Stimulated activated CD4-positive, alpha-beta T cell treated with anti-CD3 and anti-CD28 coated beads, Interleukin-4, amount 100 ng/mL, for 48 hours (primary cell): Measurements from ENCODE around the gene NECTIN2.
"Not testable (repeated sequence)": the region's sequence is repeated elsewhere in the genome, so short reads cannot be mapped to it uniquely, and the experiment has no call there.

Source experiments
- DNase-seq, 2 donors: peaks; one replicate each; pipeline ENCODE4 v3.0.0-alpha.2; 2020; ENCODE audit warnings: low read depth in 2 of 2

Gene NECTIN2

GRCh38 chr19:44884566-44884965, 38.5 kb downstream of the NECTIN2 start:
- DNase-seq, result no peak

- DNase-seq, result no peak
Observed at GRCh38 chr19:44886141-44886540, 40.0 kb downstream of the NECTIN2 start.

DNA sequence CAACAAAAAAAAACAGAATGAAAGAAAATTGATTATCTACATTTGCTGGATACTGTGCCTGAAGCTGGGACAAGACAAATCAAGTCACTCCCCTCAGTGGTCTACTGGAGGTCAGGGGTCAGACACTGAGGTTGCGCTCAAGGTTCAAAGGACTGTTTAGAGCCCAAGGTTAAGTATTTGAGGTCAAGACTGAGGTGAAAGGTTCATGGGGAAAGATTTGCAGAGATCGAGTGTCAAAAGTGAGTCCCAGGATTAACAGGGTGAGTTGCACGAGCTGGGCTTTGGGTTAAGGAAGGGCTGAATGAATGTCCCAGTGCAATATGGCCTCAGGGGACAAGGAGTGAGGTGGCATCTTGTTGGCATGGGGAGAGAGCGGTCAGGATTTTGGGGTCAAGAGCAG, 41.6 kb downstream of the NECTIN2 start:
- no peak for DNase-seq

DNA sequence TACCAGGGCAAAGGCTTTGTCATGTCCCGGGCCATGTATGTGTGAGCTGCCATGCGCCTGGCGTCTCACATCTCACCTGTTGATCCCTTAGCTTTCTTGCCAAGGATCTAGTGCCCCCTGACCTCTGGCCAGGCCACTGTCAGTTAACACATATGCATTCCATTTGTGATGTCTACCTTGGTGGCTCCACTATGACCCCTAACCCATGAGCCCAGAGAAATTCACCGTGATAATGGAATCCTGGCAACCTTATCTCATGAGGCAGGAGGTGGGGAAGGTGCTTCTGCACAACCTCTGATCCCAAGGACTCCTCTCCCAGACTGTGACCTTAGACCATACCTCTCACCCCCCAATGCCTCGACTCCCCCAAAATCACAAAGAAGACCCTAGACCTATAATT, 42.2 kb downstream of the NECTIN2 start:
- DNase-seq, result not testable (repeated sequence)

- no peak for DNase-seq
Observed at GRCh38 chr19:44889830-44890365, 43.8 kb downstream of the NECTIN2 start.

GRCh38 chr19:44890366-44891015, 44.4 kb downstream of the NECTIN2 start:
- DNase-seq, result no peak

GRCh38 chr19:44891016-44891882, 45.2 kb downstream of the NECTIN2 start, which contains the start of gene TOMM40:
TOMM40 (plus strand) TSS chr19:44891254; CDS start chr19:44891416, 162 bp downstream.
- DNase-seq, result peak; percentile 100

DNA sequence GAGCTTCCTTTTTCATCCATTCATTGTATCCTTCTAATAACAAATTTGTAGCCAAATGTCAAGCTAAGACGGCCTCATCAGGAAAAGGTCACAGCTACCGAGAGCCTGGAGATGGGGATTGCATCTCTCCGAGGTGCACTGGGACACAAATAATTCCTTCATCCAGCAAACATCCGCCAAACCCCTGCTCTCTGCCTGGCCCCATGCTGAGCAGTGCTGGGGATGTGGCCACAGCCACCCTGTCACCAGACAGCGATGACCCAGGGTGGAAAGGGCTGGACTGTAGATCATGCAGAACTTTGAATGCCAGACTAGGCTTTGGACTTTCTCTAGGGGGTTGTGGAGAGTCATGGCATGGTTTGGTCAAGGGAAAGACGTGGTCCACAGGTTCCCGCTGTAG, 46.8 kb downstream of the NECTIN2 start:
- no peak for DNase-seq

DNA sequence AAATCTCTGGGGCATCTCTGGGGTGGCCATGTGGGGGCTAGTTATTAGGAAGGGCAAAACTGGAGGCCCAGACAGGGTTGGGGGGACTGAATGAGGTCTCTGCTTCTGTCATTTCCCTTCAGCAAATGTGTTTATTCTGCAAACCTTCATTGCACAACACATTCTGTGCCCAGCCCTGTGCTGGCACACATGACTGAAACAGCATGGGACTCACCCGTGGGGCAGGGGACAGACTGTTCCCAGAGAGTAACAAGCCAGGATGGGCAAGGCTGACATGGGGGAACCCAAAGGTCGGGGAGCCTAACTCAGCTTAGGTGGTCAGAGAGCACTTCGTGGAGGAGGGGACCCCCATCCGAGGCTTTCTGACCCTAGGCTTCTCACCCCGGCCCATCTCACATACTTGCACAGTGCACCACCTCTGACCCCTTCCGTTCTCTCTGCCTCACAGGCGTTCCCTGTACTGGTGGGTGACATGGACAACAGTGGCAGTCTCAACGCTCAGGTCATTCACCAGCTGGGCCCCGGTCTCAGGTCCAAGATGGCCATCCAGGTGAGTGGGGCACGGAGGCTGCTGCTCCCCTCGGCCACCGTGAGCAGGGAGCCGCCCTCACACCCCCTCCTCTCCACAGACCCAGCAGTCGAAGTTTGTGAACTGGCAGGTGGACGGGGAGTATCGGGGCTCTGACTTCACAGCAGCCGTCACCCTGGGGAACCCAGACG, 47.4 kb downstream of the NECTIN2 start:
- no peak for DNase-seq

- no peak for DNase-seq
Observed at GRCh38 chr19:44894052-44894400, 47.9 kb downstream of the NECTIN2 start.

- DNase-seq, result no peak
Observed at GRCh38 chr19:44894946-44895345, 48.8 kb downstream of the NECTIN2 start.

GRCh38 chr19:44897835-44898234, 51.7 kb downstream of the NECTIN2 start:
- DNase-seq, result no peak

- no peak for DNase-seq
Observed at GRCh38 chr19:44900328-44901244, 54.5 kb downstream of the NECTIN2 start.

GRCh38 chr19:44903216-44903601, 57.1 kb downstream of the NECTIN2 start:
- DNase-seq, result no peak

DNA sequence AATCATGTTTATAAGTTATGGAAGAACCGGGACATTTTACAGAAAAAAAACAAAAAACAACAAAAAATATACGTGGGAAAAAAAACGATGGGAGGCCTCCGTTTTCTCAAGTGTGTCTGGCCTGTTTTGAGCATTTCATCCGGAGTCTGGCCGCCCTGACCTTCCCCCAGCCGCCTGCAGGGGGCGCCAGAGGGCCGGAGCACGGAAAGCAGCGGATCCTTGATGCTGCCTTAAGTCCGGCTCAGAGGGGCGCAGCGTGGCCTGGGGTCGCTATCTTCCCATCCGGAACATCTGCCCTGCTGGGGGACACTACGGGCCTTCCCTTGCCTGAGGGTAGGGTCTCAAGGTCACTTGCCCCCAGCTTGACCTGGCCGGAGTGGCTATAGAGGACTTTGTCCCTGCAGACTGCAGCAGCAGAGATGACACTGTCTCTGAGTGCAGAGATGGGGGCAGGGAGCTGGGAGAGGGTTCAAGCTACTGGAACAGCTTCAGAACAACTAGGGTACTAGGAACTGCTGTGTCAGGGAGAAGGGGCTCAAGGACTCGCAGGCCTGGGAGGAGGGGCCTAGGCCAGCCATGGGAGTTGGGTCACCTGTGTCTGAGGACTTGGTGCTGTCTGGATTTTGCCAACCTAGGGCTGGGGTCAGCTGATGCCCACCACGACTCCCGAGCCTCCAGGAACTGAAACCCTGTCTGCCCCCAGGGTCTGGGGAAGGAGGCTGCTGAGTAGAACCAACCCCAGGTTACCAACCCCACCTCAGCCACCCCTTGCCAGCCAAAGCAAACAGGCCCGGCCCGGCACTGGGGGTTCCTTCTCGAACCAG, 57.7 kb downstream of the NECTIN2 start:
- DNase-seq, result peak; percentile 66 to 86

GRCh38 chr19:44904426-44904994, 58.4 kb downstream of the NECTIN2 start:
- no peak for DNase-seq

DNA sequence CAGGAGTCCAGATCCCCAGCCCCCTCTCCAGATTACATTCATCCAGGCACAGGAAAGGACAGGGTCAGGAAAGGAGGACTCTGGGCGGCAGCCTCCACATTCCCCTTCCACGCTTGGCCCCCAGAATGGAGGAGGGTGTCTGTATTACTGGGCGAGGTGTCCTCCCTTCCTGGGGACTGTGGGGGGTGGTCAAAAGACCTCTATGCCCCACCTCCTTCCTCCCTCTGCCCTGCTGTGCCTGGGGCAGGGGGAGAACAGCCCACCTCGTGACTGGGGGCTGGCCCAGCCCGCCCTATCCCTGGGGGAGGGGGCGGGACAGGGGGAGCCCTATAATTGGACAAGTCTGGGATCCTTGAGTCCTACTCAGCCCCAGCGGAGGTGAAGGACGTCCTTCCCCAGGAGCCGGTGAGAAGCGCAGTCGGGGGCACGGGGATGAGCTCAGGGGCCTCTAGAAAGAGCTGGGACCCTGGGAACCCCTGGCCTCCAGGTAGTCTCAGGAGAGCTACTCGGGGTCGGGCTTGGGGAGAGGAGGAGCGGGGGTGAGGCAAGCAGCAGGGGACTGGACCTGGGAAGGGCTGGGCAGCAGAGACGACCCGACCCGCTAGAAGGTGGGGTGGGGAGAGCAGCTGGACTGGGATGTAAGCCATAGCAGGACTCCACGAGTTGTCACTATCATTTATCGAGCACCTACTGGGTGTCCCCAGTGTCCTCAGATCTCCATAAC, 59.5 kb downstream of the NECTIN2 start, which contains the start of gene APOE:
TSS of gene APOE (plus strand) at position 360 of the 724 bp plus-strand sequence. CDS start 829 bp downstream, outside the sequence.
- DNase-seq, result no peak

DNA sequence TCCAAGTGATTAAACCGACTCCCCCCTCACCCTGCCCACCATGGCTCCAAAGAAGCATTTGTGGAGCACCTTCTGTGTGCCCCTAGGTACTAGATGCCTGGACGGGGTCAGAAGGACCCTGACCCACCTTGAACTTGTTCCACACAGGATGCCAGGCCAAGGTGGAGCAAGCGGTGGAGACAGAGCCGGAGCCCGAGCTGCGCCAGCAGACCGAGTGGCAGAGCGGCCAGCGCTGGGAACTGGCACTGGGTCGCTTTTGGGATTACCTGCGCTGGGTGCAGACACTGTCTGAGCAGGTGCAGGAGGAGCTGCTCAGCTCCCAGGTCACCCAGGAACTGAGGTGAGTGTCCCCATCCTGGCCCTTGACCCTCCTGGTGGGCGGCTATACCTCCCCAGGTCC, 61.5 kb downstream of the NECTIN2 start:
- DNase-seq, result no peak
